Astrocyte of the cerebellum (primary cell): Measurements from ENCODE around the gene TKFC.

Source experiments
- DNase-seq: peaks from one replicate; pipeline ENCODE4 v3.0.0-alpha.2; 2011; ENCODE audit warnings: low read depth
- H3K4me3 ChIP-seq: 2 replicates; pipeline ENCODE4 v1.5.1; 2011; ENCODE audit warnings: mild to moderate bottlenecking, low read depth, low read length, moderate library complexity
- in situ Hi-C: cut with HindIII; loops from 2 replicates; pipeline ENCODE4 v1.10.0; 2017; ENCODE audit warnings: low sequenced_read_pairs
- TF ChIP-seq, protein P1 (sequence below): IDR thresholded peaks from 2 replicates; pipeline ENCODE4 v1.5.1; 2012; ENCODE audit warnings: low read length, low read depth, moderate library complexity, mild to moderate bottlenecking; ENCODE audit errors: missing control alignments

TKFC gene

DNA sequence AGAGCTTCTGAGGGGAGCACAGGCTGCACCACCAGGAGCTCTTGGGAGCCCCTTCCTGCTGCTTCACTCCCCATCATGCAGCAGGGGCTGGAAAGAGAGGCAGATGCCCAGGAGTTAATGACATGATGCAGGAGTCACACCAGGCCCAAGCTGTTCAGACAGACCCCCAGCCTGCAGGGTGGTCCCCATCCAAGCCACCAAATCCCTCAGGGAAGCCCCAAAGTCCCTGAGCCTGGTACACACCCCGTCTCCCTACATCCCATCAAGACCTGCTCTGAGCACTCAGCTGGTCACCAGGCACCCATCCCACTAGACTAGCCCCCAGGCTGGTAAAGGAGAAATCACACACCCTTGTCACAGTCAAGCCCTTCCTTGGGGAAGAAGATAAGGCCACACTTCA, 17.3 kb downstream of the TKFC start:
- no peak for DNase-seq
- in situ Hi-C loops = no loop called here
- TF ChIP-seq, protein P1, sequence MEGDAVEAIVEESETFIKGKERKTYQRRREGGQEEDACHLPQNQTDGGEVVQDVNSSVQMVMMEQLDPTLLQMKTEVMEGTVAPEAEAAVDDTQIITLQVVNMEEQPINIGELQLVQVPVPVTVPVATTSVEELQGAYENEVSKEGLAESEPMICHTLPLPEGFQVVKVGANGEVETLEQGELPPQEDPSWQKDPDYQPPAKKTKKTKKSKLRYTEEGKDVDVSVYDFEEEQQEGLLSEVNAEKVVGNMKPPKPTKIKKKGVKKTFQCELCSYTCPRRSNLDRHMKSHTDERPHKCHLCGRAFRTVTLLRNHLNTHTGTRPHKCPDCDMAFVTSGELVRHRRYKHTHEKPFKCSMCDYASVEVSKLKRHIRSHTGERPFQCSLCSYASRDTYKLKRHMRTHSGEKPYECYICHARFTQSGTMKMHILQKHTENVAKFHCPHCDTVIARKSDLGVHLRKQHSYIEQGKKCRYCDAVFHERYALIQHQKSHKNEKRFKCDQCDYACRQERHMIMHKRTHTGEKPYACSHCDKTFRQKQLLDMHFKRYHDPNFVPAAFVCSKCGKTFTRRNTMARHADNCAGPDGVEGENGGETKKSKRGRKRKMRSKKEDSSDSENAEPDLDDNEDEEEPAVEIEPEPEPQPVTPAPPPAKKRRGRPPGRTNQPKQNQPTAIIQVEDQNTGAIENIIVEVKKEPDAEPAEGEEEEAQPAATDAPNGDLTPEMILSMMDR = no peak
- H3K4me3 ChIP-seq = no peak overlapping the region

DNA sequence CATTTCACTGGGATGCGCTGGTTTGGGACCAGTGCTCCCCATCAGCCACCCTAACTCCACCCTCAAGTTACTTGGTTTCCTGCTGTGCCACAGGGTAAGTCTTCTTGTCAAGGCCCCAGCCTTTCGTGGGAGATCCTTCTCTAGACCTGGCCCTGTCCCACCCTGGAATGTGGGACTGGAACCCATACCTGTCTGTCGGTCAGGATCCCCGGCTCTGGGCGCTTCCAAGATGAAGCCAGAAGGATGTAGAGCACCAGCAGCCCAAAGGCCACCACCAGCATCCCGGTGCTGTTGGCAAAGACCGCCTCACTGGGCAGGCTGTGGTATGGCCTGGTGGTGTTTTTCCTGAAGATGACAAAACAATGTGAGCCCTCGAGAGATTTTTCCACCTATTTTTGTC, 17.8 kb downstream of the TKFC start:
- in situ Hi-C loops = no loop called here
- TF ChIP-seq, protein P1 = no peak
- no peak for DNase-seq
- H3K4me3 ChIP-seq = no peak overlapping the region

DNA sequence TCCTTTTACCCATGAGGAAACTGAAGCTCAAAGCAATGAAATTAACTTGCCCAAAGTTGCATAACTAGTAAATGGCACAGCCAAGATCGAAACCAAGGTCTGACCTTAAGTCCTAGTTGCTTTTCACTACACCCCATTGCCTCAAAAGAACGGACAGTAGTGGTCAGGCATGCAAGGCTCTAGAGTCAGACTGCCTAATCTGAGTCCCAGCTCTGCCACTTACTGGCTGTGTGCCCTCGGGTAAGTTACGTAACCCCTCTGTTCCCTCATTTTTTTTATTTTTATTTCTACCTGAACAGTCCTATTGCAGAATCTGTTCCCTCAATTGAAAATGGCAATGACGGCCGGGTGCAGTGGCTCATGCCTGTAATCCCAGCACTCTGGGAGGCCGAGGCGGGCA, 19.0 kb downstream of the TKFC start:
- in situ Hi-C loops = no loop called here
- no peak for DNase-seq

DNA sequence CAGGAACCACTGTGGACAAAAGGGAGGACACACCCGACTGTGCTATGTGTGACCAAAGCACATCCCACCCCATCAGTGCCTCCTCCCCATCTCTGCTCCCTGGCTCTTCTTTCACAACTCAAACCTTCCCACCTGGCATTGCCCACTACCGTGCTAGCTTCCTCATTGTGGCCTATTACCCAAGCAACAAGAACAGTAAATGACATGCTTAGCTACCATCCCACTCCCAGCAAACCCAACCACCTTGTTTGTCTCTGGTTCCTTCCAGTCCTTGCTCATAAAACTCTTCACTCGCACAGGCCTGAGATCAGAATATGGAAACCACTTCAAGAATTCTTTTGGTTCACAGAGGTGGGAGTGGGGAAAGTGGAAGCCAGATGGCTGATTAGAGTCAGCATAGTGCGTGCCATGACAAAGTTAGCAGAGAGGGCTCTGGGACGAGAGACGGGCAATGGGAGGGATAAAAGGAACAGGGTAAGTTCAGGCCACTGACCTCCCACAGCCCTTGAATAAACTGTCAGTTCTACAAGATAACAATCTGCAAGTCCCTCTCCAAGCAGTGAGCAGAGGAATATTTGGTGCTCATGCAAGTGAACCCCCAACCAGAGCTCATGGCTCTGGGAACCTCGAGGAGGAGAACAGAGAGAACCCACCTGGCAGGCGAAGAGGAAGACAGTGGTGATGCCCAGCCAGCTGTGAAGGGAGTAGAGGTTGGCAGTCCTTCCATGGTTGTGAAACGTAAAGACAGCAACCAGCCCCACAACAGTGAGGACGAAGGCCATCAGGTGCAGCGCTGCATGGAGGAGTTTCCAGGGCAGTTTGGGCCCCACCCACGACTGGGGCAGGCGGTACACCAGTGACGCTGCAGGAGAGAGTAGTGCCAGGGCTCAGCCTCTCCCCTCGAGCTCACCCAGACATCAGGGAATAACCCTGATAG, 20.4 kb downstream of the TKFC start:
- DNase-seq = no peak
- TF ChIP-seq, protein P1 = no peak
- no peak overlapping the region for H3K4me3 ChIP-seq
- in situ Hi-C loops = no loop called here

More for the DNA sequence above, 19.0 kb downstream of the TKFC start:
- no peak overlapping the region for H3K4me3 ChIP-seq
- TF ChIP-seq, protein P1 = no peak

DNA sequence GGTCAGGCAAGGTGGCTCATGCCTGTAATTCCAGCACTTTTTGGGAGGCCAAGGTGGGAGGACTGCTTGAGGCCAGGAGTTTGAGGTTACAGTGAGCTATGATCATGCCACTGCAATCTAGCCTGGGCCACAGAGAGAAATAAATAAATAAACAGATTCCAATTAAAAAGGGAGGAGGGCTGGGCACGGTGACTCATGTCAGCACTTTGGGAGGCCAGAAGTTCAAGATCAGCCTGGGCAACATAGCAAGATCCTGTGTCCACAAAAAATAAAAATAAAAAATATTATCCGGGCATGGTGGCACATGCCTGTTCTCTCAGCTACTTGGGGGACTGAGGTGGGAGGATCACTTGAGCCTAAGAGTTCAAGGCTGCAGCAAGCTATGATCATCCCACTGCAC, 21.2 kb downstream of the TKFC start:
- in situ Hi-C loops = no loop called here
- TF ChIP-seq, protein P1 = no peak
- no peak overlapping the region for H3K4me3 ChIP-seq
- DNase-seq = no peak

DNA sequence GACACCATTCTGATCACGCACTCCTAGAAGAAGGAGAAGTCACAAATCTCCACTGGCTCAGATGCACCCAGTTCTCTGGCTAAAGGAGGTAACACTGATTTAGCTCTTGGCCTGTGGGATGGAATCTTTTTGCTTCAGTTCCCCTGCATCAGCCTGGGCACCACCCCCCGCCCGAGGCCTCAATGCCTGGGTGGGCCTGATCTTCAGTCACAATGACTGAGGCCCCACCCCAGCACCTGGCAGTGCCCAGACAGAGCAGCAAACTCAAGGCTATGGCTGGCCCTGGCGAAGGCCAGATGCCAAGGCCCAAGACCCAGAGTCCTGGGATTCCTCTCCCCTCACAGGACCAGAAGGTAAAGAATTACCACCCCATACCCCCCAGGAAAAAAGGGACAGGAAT, 23.7 kb downstream of the TKFC start:
- H3K4me3 ChIP-seq = no peak overlapping the region
- DNase-seq = no peak
- in situ Hi-C loops = no loop called here
- TF ChIP-seq, protein P1 = no peak
